ENCODE data around the gene PCSK6. TPM values are rescaled to one million over a fixed set of nuclear protein-coding genes. Genes with fewer than 3 reads are reported as not detected.

The PCSK6 gene
- polyA plus RNA-seq, 3 donors: 0.05 to 0.10 TPM; not detected in 1

DNA sequence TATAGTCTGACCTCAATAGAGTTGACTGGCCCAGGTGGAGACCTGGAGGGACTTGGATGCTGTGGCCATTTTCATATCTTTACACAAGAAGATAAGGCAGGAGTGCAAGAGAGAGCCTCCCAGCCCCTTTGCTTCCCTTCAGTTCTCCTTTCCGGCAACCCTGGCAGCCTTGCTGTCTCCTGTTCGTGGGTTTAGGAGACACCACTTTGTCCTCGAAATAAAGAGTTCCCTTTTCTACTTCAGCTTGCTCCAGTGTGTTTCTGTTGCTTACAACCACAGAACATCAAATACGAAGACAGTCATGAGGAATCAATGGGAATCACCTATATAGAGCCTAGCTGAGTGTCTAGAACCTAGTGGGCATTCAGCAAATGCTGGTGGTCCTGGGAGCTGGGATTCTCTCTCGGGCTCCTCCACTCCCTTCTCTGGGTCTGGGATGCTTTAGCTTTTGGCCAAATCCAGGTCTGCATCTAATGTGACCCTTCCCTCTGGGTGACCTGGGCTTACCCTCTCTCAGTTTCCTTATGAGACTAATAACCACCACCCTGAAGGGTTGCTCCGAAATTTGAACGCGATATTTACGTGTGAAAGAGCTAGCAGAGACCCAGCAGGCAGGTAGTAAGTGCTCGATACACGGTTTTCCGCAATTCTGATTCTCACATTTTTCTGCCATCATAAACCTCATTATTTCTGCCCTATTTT lies 44.5 kb downstream of the PCSK6 start:
- Mint-ChIP-seq H3K27me3 (ENCODE audit: low read depth in 3 of 3) (peaks cover 5 to 13% (median 12%) of the 10 kb centered on the region in 3 donors), H3K4me3 (no peak overlapping the region), H3K9me3 (peaks cover 0 to 9% (median 0%) of the 10 kb centered on the region in 7 donors), H3K36me3 (no peaks in the 10 kb centered on the region), H3K4me1 (peaks cover 40% of the 10 kb centered on the region), H3K27ac (peak overlapping the region in 6 of 7 donors; percentile 60 to 96 (median 77))
- H3K36me3 ChIP-seq (replicated peaks in 1 of 2; ENCODE audit: control insufficient read depth in 1 of 2, insufficient read depth in 2 of 2, low read length in 2 of 2): no peaks in the 10 kb centered on the region
- H3K27ac ChIP-seq (ENCODE audit: low read depth in 1 of 2, low read length in 2 of 2): peak overlapping the region in 1 of 2 donors; percentile 72
- no peak overlapping the region for H3K4me3 ChIP-seq (replicated peaks in 1 of 3; ENCODE audit: low read depth in 2 of 3, low read length in 3 of 3)
- peaks cover 20 to 24% of the 10 kb centered on the region in 2 donors for H3K4me1 ChIP-seq (ENCODE audit: control insufficient read depth in 1 of 2, insufficient read depth in 2 of 2, low read length in 2 of 2)
- TF ChIP-seq CTCF (IDR thresholded peaks at IDR 0.05): no peak
- H3K27me3 ChIP-seq (ENCODE audit: control insufficient read depth in 2 of 2, insufficient read depth in 2 of 2, low read length in 2 of 2): no peaks in the 10 kb centered on the region
- H3K9ac ChIP-seq (ENCODE audit: insufficient read depth, low read length, poor library complexity, severe bottlenecking): no peak overlapping the region
- intact Hi-C loops (cut with micrococcal nuclease): loop anchor here in 1 of 2 donors (5.0 kb wide), 1 partner anchor 148 kb away; the partner anchor contains the start of gene SNRPA1
- H3K4me2 ChIP-seq (replicated peaks; ENCODE audit: extremely low read depth, low read length, poor library complexity, severe bottlenecking): no peak overlapping the region
- peak in 1 of 3 donors; percentile 22 for DNase-seq
- H3K79me2 ChIP-seq (ENCODE audit: insufficient read depth, low read length): no peaks in the 10 kb centered on the region
- H2AFZ ChIP-seq (ENCODE audit: insufficient read depth, low read depth, low read length, poor library complexity, severe bottlenecking): no peak overlapping the region
- 86% methylated on average over 11 of the region's 12 CpGs for WGBS (ENCODE audit: insufficient coverage)
- no peaks in the 10 kb centered on the region for H4K20me1 ChIP-seq (ENCODE audit: insufficient read depth, low read length)
- H3K9me3 ChIP-seq (replicated peaks in 1 of 2; ENCODE audit: control insufficient read depth in 1 of 2, insufficient read depth in 1 of 2, low read length in 2 of 2): peaks cover 0 to 3% of the 10 kb centered on the region in 2 donors

- intact Hi-C loops (cut with micrococcal nuclease): no loop called here
- Mint-ChIP-seq H3K4me3 (no peak overlapping the region), H3K27ac (peak overlapping the region in 1 of 7 donors; percentile 49), H3K4me1 (peaks cover 36% of the 10 kb centered on the region), H3K9me3 (peaks cover 0 to 9% (median 0%) of the 10 kb centered on the region in 7 donors), H3K27me3 (ENCODE audit: low read depth in 3 of 3) (peaks cover 6 to 16% (median 13%) of the 10 kb centered on the region in 3 donors), H3K36me3 (no peaks in the 10 kb centered on the region)
- no peak overlapping the region for H3K4me3 ChIP-seq (replicated peaks in 1 of 3; ENCODE audit: low read depth in 2 of 3, low read length in 3 of 3)
- peaks cover 20 to 24% of the 10 kb centered on the region in 2 donors for H3K4me1 ChIP-seq (ENCODE audit: control insufficient read depth in 1 of 2, insufficient read depth in 2 of 2, low read length in 2 of 2)
- no peak for TF ChIP-seq CTCF (IDR thresholded peaks at IDR 0.05)
- no peak for DNase-seq
- H3K9ac ChIP-seq (ENCODE audit: insufficient read depth, low read length, poor library complexity, severe bottlenecking): no peak overlapping the region
- H3K36me3 ChIP-seq (replicated peaks in 1 of 2; ENCODE audit: control insufficient read depth in 1 of 2, insufficient read depth in 2 of 2, low read length in 2 of 2): no peaks in the 10 kb centered on the region
- no peak overlapping the region for H3K27ac ChIP-seq (ENCODE audit: low read depth in 1 of 2, low read length in 2 of 2)
- H3K79me2 ChIP-seq (ENCODE audit: insufficient read depth, low read length): no peaks in the 10 kb centered on the region
- H4K20me1 ChIP-seq (ENCODE audit: insufficient read depth, low read length): no peaks in the 10 kb centered on the region
- H3K9me3 ChIP-seq (replicated peaks in 1 of 2; ENCODE audit: control insufficient read depth in 1 of 2, insufficient read depth in 1 of 2, low read length in 2 of 2): peaks cover 0 to 3% of the 10 kb centered on the region in 2 donors
- 97% methylated on average over 3 of the region's 8 CpGs for WGBS (ENCODE audit: insufficient coverage)
- H2AFZ ChIP-seq (ENCODE audit: insufficient read depth, low read depth, low read length, poor library complexity, severe bottlenecking): no peak overlapping the region
- no peaks in the 10 kb centered on the region for H3K27me3 ChIP-seq (ENCODE audit: control insufficient read depth in 2 of 2, insufficient read depth in 2 of 2, low read length in 2 of 2)
- no peak overlapping the region for H3K4me2 ChIP-seq (replicated peaks; ENCODE audit: extremely low read depth, low read length, poor library complexity, severe bottlenecking)
These were observed 45.5 kb downstream of the PCSK6 start for GRCh38 chr15:101444015-101444414.

All from CD14-positive monocyte (primary cell).